ENCODE data around the gene ZNF611.
"Not testable (repeated sequence)": the region's sequence is repeated elsewhere in the genome, so short reads cannot be mapped to it uniquely, and the experiment has no call there.

DNA sequence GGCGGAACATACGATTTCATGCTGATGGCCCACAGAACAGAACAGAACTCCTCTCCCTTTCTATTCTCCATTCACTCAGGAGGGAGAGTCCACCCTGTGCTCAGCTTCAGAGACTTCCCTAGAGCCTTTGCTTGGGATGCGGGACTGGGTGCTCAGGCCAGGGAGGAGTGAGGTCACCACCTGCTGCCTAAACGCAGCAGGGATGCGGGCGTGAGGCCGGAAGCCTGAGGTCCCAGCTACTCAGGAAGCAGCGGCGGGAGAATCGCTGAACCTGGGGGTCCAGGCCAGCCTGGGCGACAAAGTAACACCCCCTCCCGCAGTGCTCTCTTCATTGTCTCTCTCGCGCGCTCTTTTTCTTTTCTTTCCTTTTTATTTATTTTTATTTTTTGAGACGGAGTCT lies 8.8 kb downstream of the ZNF611 start:
- TF ChIP-seq, protein P1, sequence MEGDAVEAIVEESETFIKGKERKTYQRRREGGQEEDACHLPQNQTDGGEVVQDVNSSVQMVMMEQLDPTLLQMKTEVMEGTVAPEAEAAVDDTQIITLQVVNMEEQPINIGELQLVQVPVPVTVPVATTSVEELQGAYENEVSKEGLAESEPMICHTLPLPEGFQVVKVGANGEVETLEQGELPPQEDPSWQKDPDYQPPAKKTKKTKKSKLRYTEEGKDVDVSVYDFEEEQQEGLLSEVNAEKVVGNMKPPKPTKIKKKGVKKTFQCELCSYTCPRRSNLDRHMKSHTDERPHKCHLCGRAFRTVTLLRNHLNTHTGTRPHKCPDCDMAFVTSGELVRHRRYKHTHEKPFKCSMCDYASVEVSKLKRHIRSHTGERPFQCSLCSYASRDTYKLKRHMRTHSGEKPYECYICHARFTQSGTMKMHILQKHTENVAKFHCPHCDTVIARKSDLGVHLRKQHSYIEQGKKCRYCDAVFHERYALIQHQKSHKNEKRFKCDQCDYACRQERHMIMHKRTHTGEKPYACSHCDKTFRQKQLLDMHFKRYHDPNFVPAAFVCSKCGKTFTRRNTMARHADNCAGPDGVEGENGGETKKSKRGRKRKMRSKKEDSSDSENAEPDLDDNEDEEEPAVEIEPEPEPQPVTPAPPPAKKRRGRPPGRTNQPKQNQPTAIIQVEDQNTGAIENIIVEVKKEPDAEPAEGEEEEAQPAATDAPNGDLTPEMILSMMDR (IDR thresholded peaks at IDR 0.05), result not testable (repeated sequence)
- TF ChIP-seq EP300 (IDR thresholded peaks at IDR 0.05), result not testable (repeated sequence)

Measured in ovary (tissue), 3 donors.